ENCODE measurements around the gene BATF3.

GRCh38 chr1:212737559-212737958, 37.9 kb upstream of the BATF3 start:
- no peak for TF ChIP-seq POLR2AphosphoS5 (IDR thresholded peaks at IDR 0.05)
- TF ChIP-seq, protein P1, sequence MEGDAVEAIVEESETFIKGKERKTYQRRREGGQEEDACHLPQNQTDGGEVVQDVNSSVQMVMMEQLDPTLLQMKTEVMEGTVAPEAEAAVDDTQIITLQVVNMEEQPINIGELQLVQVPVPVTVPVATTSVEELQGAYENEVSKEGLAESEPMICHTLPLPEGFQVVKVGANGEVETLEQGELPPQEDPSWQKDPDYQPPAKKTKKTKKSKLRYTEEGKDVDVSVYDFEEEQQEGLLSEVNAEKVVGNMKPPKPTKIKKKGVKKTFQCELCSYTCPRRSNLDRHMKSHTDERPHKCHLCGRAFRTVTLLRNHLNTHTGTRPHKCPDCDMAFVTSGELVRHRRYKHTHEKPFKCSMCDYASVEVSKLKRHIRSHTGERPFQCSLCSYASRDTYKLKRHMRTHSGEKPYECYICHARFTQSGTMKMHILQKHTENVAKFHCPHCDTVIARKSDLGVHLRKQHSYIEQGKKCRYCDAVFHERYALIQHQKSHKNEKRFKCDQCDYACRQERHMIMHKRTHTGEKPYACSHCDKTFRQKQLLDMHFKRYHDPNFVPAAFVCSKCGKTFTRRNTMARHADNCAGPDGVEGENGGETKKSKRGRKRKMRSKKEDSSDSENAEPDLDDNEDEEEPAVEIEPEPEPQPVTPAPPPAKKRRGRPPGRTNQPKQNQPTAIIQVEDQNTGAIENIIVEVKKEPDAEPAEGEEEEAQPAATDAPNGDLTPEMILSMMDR (IDR thresholded peaks at IDR 0.05) = no peak
